B cell (primary cell): ENCODE data around the gene PDILT. TPM values are rescaled to one million over a fixed set of nuclear protein-coding genes. Genes with fewer than 3 reads are reported as not detected.

Experiments used
- ATAC-seq: fragments of 200-7000 bp; cut with Tn5 transposase; one replicate; pipeline ENCODE4 v1.10.0; 2021; ENCODE audit warnings: low read depth, mild to moderate bottlenecking, moderate number of reproducible peaks, moderate library complexity
- CTCF ChIA-PET: fragments of 350-600 bp; sonication (Branson Sonifier 250); formaldehyde crosslinking; loops from one replicate; lab custom pipeline; 2021; ENCODE audit warnings: antibody characterized with exemption, inconsistent platforms; lab: Charles Lee
- POLR2A ChIA-PET: fragments of 350-600 bp; sonication (Branson Sonifier 250); formaldehyde crosslinking; loops from one replicate; lab custom pipeline; 2021; ENCODE audit warnings: antibody characterized with exemption; lab: Charles Lee
- DNase-seq: peaks from one replicate; pipeline ENCODE4 v3.0.0; 2013
- H2AFZ ChIP-seq: 2 replicates; pipeline ENCODE4 v1.6.1; 2012; ENCODE audit warnings: mild to moderate bottlenecking, low read depth, low read length; ENCODE audit not compliant: insufficient read depth, poor library complexity, severe bottlenecking
- H3K27ac ChIP-seq, 2 donors: 1 replicate in 1 of 2; 2 replicates in 1 of 2; pipeline ENCODE4 v1.5.1; 2012 to 2013; ENCODE audit warnings: low read length in 2 of 2, mild to moderate bottlenecking in 2 of 2, moderate library complexity in 1 of 2
- H3K27me3 ChIP-seq, 4 experiments: fragments of 200-600 bp in 1 of 4; sonication (generic) in 1 of 4; replicated peaks in 1 of 4; 1 replicate in 2 of 4; 2 replicates in 2 of 4; pipeline versions ENCODE4 v1.6.1 to v1.7.0; 2013 to 2016; ENCODE audit warnings: low read length in 3 of 4, mild to moderate bottlenecking in 2 of 4, mixed read lengths in 1 of 4, moderate library complexity in 1 of 4; ENCODE audit not compliant: insufficient read depth in 4 of 4, control insufficient read depth in 3 of 4; ENCODE audit errors: control extremely low read depth in 1 of 4
- H3K36me3 ChIP-seq, 2 experiments: replicated peaks in 1 of 2; 1 replicate in 1 of 2; 2 replicates in 1 of 2; pipeline versions ENCODE4 v1.6.1 to v1.7.1; 2013; ENCODE audit warnings: low read length in 1 of 2; ENCODE audit not compliant: insufficient read depth in 2 of 2, control insufficient read depth in 1 of 2; ENCODE audit errors: control extremely low read depth in 1 of 2, extremely low read depth in 1 of 2
- H3K4me1 ChIP-seq, 2 donors: fragments of 200-600 bp in 1 of 2; sonication (generic) in 1 of 2; 1 replicate in 1 of 2; 2 replicates in 1 of 2; pipeline versions ENCODE4 v1.5.1 to v1.6.1; 2013 to 2017; ENCODE audit warnings: low read length in 2 of 2; ENCODE audit not compliant: control insufficient read depth in 2 of 2, insufficient read depth in 2 of 2
- H3K4me2 ChIP-seq: replicated peaks from 2 replicates; pipeline ENCODE3; 2012; ENCODE audit warnings: mild to moderate bottlenecking, low read depth, low read length; ENCODE audit not compliant: poor library complexity, severe bottlenecking
- H3K4me3 ChIP-seq, 5 experiments: fragments of 200-600 bp in 1 of 5; sonication (generic) in 1 of 5; 1 replicate in 3 of 5; 2 replicates in 2 of 5; pipeline versions ENCODE4 v1.5.1 to v1.7.0; 2011 to 2016; ENCODE audit warnings: low read length in 4 of 5, mild to moderate bottlenecking in 4 of 5, low read depth in 2 of 5, control low read depth in 1 of 5, moderate library complexity in 1 of 5; ENCODE audit not compliant: insufficient read depth in 1 of 5; ENCODE audit errors: control extremely low read depth in 1 of 5, extremely low read depth in 1 of 5
- H3K79me2 ChIP-seq: fragments of 200-600 bp; sonication (generic); one replicate; pipeline ENCODE4 v1.6.0; 2016; ENCODE audit warnings: low read length; ENCODE audit not compliant: control insufficient read depth, insufficient read depth
- H3K9ac ChIP-seq: fragments of 200-600 bp; sonication (generic); 2 replicates; pipeline ENCODE4 v1.6.1; 2017; ENCODE audit warnings: mild to moderate bottlenecking, low read length, moderate library complexity
- H3K9me3 ChIP-seq, 3 donors: one replicate each; pipeline versions ENCODE4 v1.6.1 to v1.7.1; 2013; ENCODE audit warnings: low read length in 2 of 3; ENCODE audit not compliant: control insufficient read depth in 2 of 3, insufficient read depth in 1 of 3; ENCODE audit errors: control extremely low read depth in 1 of 3
- H4K20me1 ChIP-seq: 2 replicates; pipeline ENCODE4 v1.6.0; 2012; ENCODE audit warnings: mild to moderate bottlenecking, low read length; ENCODE audit not compliant: insufficient read depth, control insufficient read depth, poor library complexity, severe bottlenecking
- H3K27ac Mint-ChIP-seq: one replicate; pipeline ENCODE4 v1.8.0; 2021; ENCODE audit warnings: mixed read lengths
- H3K27me3 Mint-ChIP-seq: one replicate; pipeline ENCODE4 v1.8.0; 2021; ENCODE audit warnings: mixed read lengths
- H3K4me1 Mint-ChIP-seq: one replicate; pipeline ENCODE4 v1.8.0; 2021; ENCODE audit warnings: mixed read lengths
- H3K4me3 Mint-ChIP-seq: one replicate; pipeline ENCODE4 v1.8.0; 2021; ENCODE audit warnings: mixed read lengths
- H3K9me3 Mint-ChIP-seq: one replicate; pipeline ENCODE4 v1.8.0; 2022; ENCODE audit warnings: mixed read lengths; ENCODE audit not compliant: insufficient read depth
- CTCF ChIP-seq: fragments of 200-600 bp; IDR thresholded peaks from one replicate; pipeline ENCODE4 v1.8.0; 2022; ENCODE audit warnings: antibody characterized with exemption, mild to moderate bottlenecking
- EZH2 ChIP-seq: IDR thresholded peaks from 2 replicates; pipeline ENCODE4 v1.6.1; 2012; ENCODE audit warnings: borderline replicate concordance, low read depth, mild to moderate bottlenecking, moderate library complexity, low read length; ENCODE audit not compliant: insufficient read depth, poor library complexity, severe bottlenecking
- WGBS: methylation state at CpG from one replicate; pipeline ENCODE4 v1.1.5; 2013; ENCODE audit warnings: missing lambda C conversion rate; ENCODE audit not compliant: insufficient coverage; 5-methylcytosine and 5-hydroxymethylcytosine counted together
- intact Hi-C: fragments of 100-400 bp; cut with micrococcal nuclease; formaldehyde crosslinking; loops from one replicate; pipeline ENCODE4 v1.10.0; 2022
- polyA plus RNA-seq: library from polyadenylated mRNA; depleted of rRNA; stranded (reverse); fragments of >200 nt; gene quantifications from 2 replicates; pipeline ENCODE4 v1.2.3, GENCODE V29; 2012
- total RNA-seq, 2 donors: library from RNA; stranded (reverse); fragments of 120-200 nt in 1 of 2; gene quantifications; 1 replicate in 1 of 2; 2 replicates in 1 of 2; pipeline versions ENCODE4 v1.2.3 to v1.2.4, GENCODE V29; 2013 to 2022

The PDILT gene
- total and polyA plus RNA-seq, 2 donors (not counting 1 experiment from before 2014, with no cell fraction given) = not detected

GRCh38 chr16:20391045-20391444 is 13.5 kb downstream of the PDILT start:
- no peak overlapping the region for H3K9ac ChIP-seq
- ATAC-seq (no peak), DNase-seq (no peak)
- no peaks in the 10 kb centered on the region for H3K9me3 Mint-ChIP-seq
- TF ChIP-seq EZH2 = no peak
- TF ChIP-seq CTCF = no peak
- no peak overlapping the region for H3K27ac Mint-ChIP-seq
- H3K27me3 ChIP-seq = peaks cover 0 to 9% (median 1%) of the 10 kb centered on the region in 4 experiments
- no peaks in the 10 kb centered on the region for H3K79me2 ChIP-seq
- H3K4me1 ChIP-seq = no peaks in the 10 kb centered on the region
- ChIA-PET POLR2A (no interaction called here), CTCF (no interaction called here)
- intact Hi-C loops = no loop called here
- H3K27ac ChIP-seq = no peak overlapping the region
- no peak overlapping the region for H2AFZ ChIP-seq
- no peak overlapping the region for H3K4me2 ChIP-seq
- 93% methylated on average over 5 of the region's 5 CpGs for WGBS
- H3K4me3 ChIP-seq = no peak overlapping the region
- no peaks in the 10 kb centered on the region for H4K20me1 ChIP-seq
- H3K9me3 ChIP-seq = peaks cover 0 to 3% (median 0%) of the 10 kb centered on the region in 3 donors
- H3K36me3 ChIP-seq = no peaks in the 10 kb centered on the region
- H3K27me3 Mint-ChIP-seq = peaks cover 17% of the 10 kb centered on the region
- H3K4me3 Mint-ChIP-seq = no peak overlapping the region
- no peaks in the 10 kb centered on the region for H3K4me1 Mint-ChIP-seq

- Mint-ChIP-seq H3K27ac (no peak overlapping the region), H3K27me3 (peaks cover 17% of the 10 kb centered on the region), H3K4me1 (no peaks in the 10 kb centered on the region), H3K4me3 (no peak overlapping the region), H3K9me3 (no peaks in the 10 kb centered on the region)
- no peak overlapping the region for H3K9ac ChIP-seq
- no peak for TF ChIP-seq EZH2
- no peak for TF ChIP-seq CTCF
- ChIA-PET POLR2A (no interaction called here), CTCF (no interaction called here)
- H3K9me3 ChIP-seq = peaks cover 0 to 3% (median 0%) of the 10 kb centered on the region in 3 donors
- H3K79me2 ChIP-seq = no peaks in the 10 kb centered on the region
- intact Hi-C loops = no loop called here
- no peaks in the 10 kb centered on the region for H3K4me1 ChIP-seq
- no peaks in the 10 kb centered on the region for H3K36me3 ChIP-seq
- H3K4me2 ChIP-seq = no peak overlapping the region
- WGBS = no CpG with 5 or more reads among the region's 1 CpG
- H3K4me3 ChIP-seq = no peak overlapping the region
- no peak overlapping the region for H3K27ac ChIP-seq
- peaks cover 0 to 17% (median 1%) of the 10 kb centered on the region in 4 experiments for H3K27me3 ChIP-seq
- DNase-seq (no peak), ATAC-seq (no peak)
- no peaks in the 10 kb centered on the region for H4K20me1 ChIP-seq
- no peak overlapping the region for H2AFZ ChIP-seq
Observed at GRCh38 chr16:20388854-20389253, 15.7 kb downstream of the PDILT start.
